Stimulated activated CD4-positive, alpha-beta T cell treated with anti-CD3 and anti-CD28 coated beads, Interleukin-15, amount 100 ng/mL, for 24 hours (primary cell): Measurements from ENCODE around the gene SMLR1.
A peak's percentile ranks its signal among the peaks of the same experiment; 100 is the strongest.

Experiments used
- DNase-seq: peaks from one replicate; pipeline ENCODE4 v3.0.0-alpha.2; 2020

The SMLR1 gene

GRCh38 chr6:130825772-130826441 lies 1.3 kb upstream of the SMLR1 start:
- DNase-seq = no peak

DNA sequence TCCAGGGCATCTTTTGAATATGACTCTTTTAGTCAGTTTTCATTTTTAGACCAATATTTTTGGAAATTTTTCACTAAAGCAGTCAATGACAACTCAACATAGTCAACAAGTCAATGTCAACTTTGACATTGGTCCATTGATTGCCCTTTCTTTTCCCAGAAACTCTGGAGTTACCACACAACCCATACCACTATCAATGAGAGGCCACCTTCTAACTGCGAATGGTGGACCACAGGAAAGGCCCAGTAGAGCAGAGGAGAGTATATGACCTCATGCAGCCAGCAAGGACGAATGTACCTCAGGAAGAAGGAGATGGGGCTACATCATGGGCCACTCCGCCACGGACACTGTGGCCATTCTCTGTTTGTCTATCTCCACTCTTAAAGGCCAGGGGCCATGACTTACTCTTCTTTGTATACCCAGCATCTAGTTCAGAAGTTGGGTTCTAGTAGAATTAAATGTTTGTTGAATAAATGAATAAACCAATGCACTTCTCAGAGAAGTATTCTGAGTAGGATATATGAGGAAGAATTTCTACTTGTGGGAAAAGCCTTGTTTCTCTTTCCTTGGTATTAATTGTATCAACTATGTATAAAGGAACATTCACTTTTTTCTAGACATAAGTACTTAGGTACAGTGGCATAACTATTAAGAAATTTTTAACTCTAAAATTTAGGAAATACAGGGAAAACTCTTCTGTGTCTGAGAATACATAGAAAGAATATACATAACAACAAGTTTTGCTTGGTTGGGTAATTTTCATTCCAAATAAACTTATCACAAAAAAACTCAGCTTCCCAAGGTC lies 562 bp upstream of the SMLR1 start:
- DNase-seq = no peak

- DNase-seq = no peak
Measured at GRCh38 chr6:130829333-130829910, 2.2 kb downstream of the SMLR1 start.

DNA sequence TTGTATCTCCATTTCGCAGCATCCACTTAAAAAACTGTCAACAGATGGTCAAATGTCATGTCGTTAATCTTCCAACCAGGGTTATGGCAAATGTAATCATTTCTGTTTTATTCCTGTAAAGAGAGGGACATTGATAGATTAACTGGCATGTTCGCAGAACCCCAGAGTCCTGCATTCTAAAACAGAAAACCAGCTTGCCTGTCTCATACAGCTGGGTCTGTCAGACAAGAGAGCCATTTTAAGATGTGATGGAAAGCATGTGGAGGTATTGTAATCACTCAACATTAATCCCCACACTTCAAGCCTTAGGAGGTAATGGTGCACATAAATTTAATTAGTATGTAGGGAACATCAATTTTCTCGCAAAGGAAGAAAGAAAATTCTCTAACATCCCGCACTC lies 4.4 kb downstream of the SMLR1 start:
- no peak for DNase-seq

- DNase-seq = no peak
Measured at GRCh38 chr6:130833569-130833968, 6.4 kb downstream of the SMLR1 start.

DNA sequence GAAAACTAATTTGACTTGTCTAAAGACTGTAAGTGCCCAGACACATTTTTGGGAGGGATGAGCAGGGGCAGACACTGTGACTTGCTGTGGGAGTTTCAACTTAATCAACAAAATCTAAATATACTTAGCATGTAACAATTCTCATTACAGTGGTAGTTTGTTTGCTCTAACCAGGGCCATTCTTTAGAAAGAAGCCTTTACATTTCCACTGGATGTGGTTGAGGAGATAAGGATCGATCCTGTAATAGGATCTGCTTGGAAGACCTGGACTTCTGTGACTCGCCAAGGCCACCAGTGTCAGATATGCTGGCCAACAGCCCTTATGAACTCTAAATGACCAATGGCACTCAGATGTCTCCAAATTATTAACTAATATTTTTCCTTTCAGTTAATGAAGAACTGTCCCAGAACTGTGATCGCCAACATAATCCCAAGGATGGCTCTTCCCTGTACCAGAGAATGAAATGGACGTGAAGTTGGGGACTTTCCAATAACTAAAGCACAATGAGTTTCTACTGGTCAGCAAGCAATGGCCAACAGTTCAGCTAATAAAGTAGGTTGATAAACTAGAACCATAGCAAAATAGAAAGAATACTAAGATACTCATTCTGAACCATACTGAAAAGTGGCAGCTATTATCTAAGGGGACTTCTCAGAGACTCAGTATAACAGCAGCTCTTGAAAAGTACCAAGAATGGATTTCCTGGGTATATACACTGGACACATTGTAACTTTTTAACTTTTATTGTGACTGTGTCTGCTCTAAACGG lies 7.5 kb downstream of the SMLR1 start:
- no peak for DNase-seq

DNA sequence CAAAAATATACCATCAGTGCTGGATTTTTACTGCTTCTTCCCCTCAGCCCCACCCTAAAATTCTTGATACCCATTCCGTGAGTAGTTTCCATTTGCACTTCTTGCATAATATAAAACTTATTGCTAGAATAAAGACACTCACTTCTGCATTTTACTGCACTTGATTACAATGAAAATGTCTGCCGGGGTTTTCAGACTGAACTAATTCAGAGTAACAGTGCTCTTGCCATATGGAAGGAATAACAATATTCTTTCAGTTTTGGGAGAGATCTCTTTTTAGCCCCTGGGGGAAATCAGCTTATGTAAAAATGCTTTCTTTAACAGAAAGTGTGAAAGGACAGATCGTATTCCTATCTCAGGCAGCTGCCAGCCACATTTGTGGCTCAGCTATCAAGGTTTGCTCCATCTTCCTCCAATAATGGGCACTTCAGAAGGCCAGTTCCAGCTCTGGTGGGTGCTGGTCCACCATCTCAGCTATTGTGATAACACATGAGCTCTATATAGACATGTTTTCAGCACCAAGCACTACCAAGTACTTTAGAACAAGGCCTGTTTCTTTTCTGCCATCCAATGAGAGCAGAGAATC lies 8.9 kb downstream of the SMLR1 start:
- DNase-seq = no peak

- no peak for DNase-seq
Measured at GRCh38 chr6:130837067-130837466, 9.9 kb downstream of the SMLR1 start.

DNA sequence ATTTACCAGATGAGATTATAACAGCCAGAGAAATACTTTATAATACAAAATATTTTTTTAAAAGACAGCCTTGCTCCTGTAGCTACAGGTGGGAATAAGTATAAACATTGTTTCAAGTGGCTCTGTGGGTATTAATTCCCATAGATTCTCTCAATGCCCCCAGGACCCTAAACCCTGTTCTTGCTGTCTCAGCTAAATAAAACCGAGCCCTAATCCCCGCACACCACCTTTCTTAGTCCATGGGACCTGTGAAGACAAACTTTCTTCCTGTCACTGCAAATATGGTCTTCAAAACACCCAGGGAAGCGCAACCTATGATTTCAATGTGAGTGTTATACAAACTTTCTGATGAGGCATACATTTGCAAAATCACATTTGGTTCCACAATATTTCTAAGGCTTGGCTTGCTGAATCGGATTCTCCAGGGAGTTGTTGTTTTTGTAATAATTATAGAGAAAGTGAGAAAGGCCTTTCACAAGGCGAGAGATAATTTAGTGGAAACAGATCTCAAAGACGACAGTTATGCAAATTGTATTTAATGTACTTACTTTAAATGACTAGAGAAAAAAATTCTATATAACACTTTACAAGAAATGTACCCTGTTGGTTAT lies 11.1 kb downstream of the SMLR1 start:
- no peak for DNase-seq

- DNase-seq = no peak
Measured at GRCh38 chr6:130838951-130839350, 11.7 kb downstream of the SMLR1 start.

- DNase-seq = no peak
Measured at GRCh38 chr6:130839379-130839778, 12.2 kb downstream of the SMLR1 start.

DNA sequence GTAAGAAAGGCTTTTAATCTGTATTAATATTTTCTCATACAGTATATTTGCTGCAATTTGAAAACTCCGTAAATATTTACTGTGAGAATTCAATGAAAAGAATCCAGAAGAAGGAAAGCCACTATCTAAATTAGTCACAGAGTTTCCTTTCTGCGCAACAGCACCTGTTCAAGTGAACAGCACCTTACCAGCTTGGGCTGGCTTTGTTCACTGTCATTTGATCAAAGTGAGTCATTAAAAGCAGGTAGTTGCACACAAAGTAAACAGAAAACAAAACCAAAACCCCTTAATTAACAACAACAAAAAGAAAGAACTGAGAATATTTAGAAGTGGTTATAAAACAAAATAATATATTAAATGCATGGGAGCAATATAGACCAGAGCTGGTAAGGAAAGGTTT lies 12.8 kb downstream of the SMLR1 start:
- no peak for DNase-seq

GRCh38 chr6:130841128-130841728 lies 14.0 kb downstream of the SMLR1 start:
- DNase-seq = no peak

GRCh38 chr6:130843575-130844320 lies 16.5 kb downstream of the SMLR1 start:
- no peak for DNase-seq

GRCh38 chr6:130846501-130846900 lies 19.3 kb downstream of the SMLR1 start:
- DNase-seq = no peak

GRCh38 chr6:130847001-130847910 lies 20.1 kb downstream of the SMLR1 start:
- no peak for DNase-seq

DNA sequence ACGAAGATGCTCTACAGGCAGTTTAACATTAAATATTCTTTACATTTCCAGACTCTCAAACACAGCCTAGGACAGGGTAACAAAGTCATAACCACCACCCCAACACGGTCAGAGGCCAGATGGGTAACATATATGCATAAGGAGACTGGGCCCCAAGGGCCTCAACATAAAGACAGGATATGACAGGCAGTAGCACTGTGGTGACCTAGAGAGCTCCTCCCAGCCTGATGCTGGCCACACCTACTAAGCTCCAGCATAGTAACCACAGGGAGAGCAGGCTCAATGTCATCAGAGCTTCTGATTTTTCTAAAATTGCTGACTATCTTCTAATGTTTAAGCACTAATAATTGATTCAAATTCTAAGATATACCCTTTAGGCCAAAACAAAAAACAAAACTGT lies 21.7 kb downstream of the SMLR1 start:
- peak; percentile 41 for DNase-seq

DNA sequence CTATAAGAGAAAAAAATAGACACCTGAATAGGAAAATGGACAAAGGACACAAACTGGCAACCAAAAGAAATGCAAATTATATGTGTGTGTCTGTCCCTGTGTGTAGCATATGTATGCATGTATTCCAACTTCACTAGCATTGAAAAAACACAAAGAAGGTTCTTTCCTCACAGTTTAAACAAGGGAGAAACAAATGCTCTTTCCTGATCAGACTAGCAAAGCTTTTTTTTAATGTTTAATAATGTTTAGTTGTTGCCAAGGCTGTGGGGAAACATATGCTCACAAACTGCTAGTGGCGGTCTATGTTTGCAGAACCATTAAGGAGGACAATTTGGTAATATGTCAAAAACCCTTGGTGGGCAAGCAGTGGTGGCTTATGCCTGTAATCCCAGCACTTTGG lies 22.4 kb downstream of the SMLR1 start:
- DNase-seq = no peak

DNA sequence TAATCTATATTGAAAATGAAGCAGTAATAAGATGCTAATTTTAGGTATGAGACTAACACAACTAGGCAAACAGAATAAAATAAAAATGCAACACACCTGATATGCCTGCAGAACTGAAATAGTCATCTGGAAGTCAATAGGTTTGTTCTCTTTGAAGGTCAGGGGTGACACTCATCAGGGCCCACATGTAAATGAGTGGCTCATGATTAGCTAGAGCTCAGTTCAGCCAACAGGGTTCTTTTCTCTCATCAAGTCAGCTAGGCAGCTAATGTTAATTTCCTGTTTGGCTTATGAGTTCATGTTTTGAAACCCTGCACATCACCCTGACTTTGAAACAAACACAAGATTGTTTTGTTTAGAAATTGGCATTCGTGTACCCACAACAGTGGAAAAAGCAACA lies 23.8 kb downstream of the SMLR1 start:
- no peak for DNase-seq

GRCh38 chr6:130852844-130853554 lies 25.8 kb downstream of the SMLR1 start:
- no peak for DNase-seq
